ENCODE data around the gene IQCH. TPM values are rescaled to one million over a fixed set of nuclear protein-coding genes. Genes with fewer than 3 reads are reported as not detected.

Gene IQCH
- total and polyA plus RNA-seq, 2 of the 4 experiments (the other 2 are of a cell fraction), result 0.60 to 2.5 TPM

- in situ Hi-C loops (cut with MboI; ENCODE audit: low sequenced_read_pairs) (no loop called here), dilution Hi-C loops (cut with HindIII; ENCODE audit: low sequenced_read_pairs, unreplicated experiment) (no loop called here), intact Hi-C loops (cut with micrococcal nuclease) (loop anchor here (5.0 kb wide), 1 partner anchor 39 kb away; no protein-coding TSS in a partner anchor)
- Histone ChIP-seq H3K79me1 (ENCODE audit: low read depth in 1 of 2, low read length in 2 of 2) (peaks cover 15 to 70% of the 10 kb centered on the region in 2 experiments), H3K27ac (ENCODE audit: insufficient read depth, low read length) (no peak overlapping the region), H4K91ac (ENCODE audit: insufficient read depth, low read depth, low read length) (no peak overlapping the region), H3K4me2 (ENCODE audit: low read depth, low read length) (no peak overlapping the region), H3K36me3 (ENCODE audit: control insufficient read depth, insufficient read depth, low read length) (0 out of 2 replicates have a peak, but pooled peaks cover 2% of the 10 kb centered on the region), H2BK15ac (ENCODE audit: low read depth, low read length) (no peak overlapping the region), H3K23ac (ENCODE audit: low read depth, low read length) (no peak overlapping the region; the same call in 1 of the 2 replicates), H3K9me3 (ENCODE audit: control insufficient read depth, insufficient read depth, low read length) (no peaks in the 10 kb centered on the region), H3K4ac (ENCODE audit: low read depth, low read length) (no peak overlapping the region), H4K8ac (ENCODE audit: low read depth in 2 of 2, low read length in 2 of 2) (no peak overlapping the region), H4K5ac (ENCODE audit: low read depth, low read length) (no peak overlapping the region), H2BK120ac (ENCODE audit: low read depth, low read length) (no peak overlapping the region), H2AK5ac (ENCODE audit: low read depth, low read length) (no peak overlapping the region), H3K4me3 (ENCODE audit: insufficient read depth, low read depth, low read length) (no peak overlapping the region), H3K27me3 (ENCODE audit: control insufficient read depth, insufficient read depth, low read length) (no peaks in the 10 kb centered on the region), H3K9me1 (ENCODE audit: insufficient read depth, low read length) (0 out of 2 replicates have a peak, but pooled peaks cover 4% of the 10 kb centered on the region), H2BK5ac (ENCODE audit: low read depth, low read length, poor library complexity, severe bottlenecking) (no peak overlapping the region), H3K14ac (replicated peaks; ENCODE audit: low read depth, low read length) (no peak overlapping the region), H2AFZ (replicated peaks; ENCODE audit: low read length, poor library complexity) (no peak overlapping the region), H3K18ac (ENCODE audit: low read depth, low read length) (no peak overlapping the region), H2BK20ac (ENCODE audit: low read depth, low read length) (no peak overlapping the region), H4K20me1 (ENCODE audit: insufficient read depth, low read length) (peaks cover 4% of the 10 kb centered on the region; the same call in 1 of the 2 replicates), H3K4me1 (ENCODE audit: control insufficient read depth, insufficient read depth, low read length) (peaks cover 2% of the 10 kb centered on the region; the same call in 1 of the 2 replicates), H2AK9ac (replicated peaks; ENCODE audit: low read depth, low read length, poor library complexity) (no peak overlapping the region), H3K9ac (ENCODE audit: low read depth, low read length) (no peak overlapping the region), H3K56ac (ENCODE audit: extremely low read depth, insufficient read depth, low read length) (no peak overlapping the region)
- ATAC-seq (ENCODE audit: low read depth), result no peak
- TF ChIP-seq NFE2L2 (IDR thresholded peaks at IDR 0.05; ENCODE audit: low read depth, low read length) (no peak), RFX5 (IDR thresholded peaks at IDR 0.05; ENCODE audit: low read depth, low read length) (no peak), POLR2A (IDR thresholded peaks at IDR 0.05; ENCODE audit: low read depth, low read length) (no peak), RAD21 (IDR thresholded peaks at IDR 0.05; ENCODE audit: low read length) (no peak), CTCF (conservative IDR thresholded peaks at IDR 0.05; ENCODE audit: low read depth, low read length) (no peak), MAZ (IDR thresholded peaks at IDR 0.05; ENCODE audit: borderline replicate concordance, low read depth, low read length) (no peak), RCOR1 (IDR thresholded peaks at IDR 0.05; ENCODE audit: insufficient replicate concordance, low read length) (no peak), MXI1 (IDR thresholded peaks at IDR 0.05; ENCODE audit: borderline replicate concordance, low read depth, low read length) (no peak), FOS (IDR thresholded peaks at IDR 0.05; ENCODE audit: low read depth, low read length) (no peak), ELK1 (IDR thresholded peaks at IDR 0.05; ENCODE audit: borderline replicate concordance, low read depth, low read length) (no peak), SMC3 (IDR thresholded peaks at IDR 0.05; ENCODE audit: low read depth, low read length) (no peak), BHLHE40 (IDR thresholded peaks at IDR 0.05; ENCODE audit: low read depth, low read length) (no peak), CEBPB (IDR thresholded peaks at IDR 0.05; ENCODE audit: low read depth, low read length) (no peak), MAFK (IDR thresholded peaks at IDR 0.05; ENCODE audit: low read depth, low read length) (no peak), CHD1 (IDR thresholded peaks at IDR 0.05; ENCODE audit: low read depth, low read length) (no peak)
- TF ChIP-seq, protein P1, sequence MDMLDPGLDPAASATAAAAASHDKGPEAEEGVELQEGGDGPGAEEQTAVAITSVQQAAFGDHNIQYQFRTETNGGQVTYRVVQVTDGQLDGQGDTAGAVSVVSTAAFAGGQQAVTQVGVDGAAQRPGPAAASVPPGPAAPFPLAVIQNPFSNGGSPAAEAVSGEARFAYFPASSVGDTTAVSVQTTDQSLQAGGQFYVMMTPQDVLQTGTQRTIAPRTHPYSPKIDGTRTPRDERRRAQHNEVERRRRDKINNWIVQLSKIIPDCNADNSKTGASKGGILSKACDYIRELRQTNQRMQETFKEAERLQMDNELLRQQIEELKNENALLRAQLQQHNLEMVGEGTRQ (IDR thresholded peaks at IDR 0.05; ENCODE audit: low read depth, low read length), result no peak
- POLR2A ChIA-PET (ENCODE audit: unreplicated experiment), result no interaction called here
- DNase-seq, result no peak
- no TSS peak for BruUV-seq (replicated peaks)
- WGBS, 2 experiments (ENCODE audit: extremely low coverage in 2 of 2, insufficient read length in 1 of 2), result no CpG with 5 or more reads among the region's 5 CpGs
- CTCF ChIA-PET, result interaction anchor here (1.3 kb wide), 1 partner anchor 11 kb away, joined by 5 read pairs; no protein-coding TSS in a partner anchor
Measured at GRCh38 chr15:67251318-67251717, 3.3 kb upstream of the IQCH start.
